HG03460 (cell line): ENCODE measurements around the gene MAPK13.

Experiments
- ATAC-seq: cut with Tn5 transposase; IDR thresholded peaks from one replicate; pipeline ENCODE4 v1.9.1; 2021; ENCODE audit not compliant: unreplicated experiment

Gene MAPK13

DNA sequence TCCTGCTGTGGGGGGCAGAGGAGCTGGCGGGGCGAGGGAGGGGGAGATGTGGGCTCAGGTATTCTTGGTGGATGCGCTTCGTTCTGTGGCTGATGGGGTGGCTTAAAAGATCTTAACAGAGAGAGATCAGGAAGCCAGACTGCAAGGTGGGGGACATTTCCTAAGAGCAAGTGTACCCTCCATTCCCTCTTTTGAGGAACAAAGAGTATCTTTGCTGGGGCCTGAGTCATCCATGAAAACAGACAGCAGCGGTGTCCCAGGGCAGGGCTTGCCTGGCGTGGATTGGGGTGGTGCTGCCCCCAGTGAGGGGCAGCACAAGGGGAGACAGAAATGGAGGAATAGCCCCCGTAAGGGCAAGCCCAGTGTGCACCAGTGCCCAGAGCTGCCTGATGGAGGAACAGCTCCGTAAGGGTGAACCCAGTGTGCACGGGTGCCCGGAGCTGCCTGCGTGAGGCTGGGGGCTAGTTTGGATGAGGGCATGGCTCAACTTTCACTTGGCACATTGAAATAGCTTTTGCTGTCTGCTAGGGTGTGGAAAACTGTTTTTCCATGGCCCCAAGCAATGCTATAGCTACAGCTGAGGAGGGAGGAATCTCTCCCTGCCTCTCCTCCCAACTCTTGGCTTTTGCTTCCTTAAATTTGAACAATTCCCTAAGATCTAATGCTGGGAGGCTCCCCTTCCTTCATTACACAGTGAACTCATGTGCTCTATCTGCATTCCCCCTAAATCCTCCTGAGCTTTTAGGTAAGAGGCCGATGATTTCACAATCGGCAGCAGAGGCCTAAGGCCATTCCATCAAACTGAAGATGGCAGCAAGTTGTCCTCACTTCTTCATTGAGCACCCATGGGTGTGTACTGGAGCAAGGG lies 12.9 kb downstream of the MAPK13 start:
- ATAC-seq, result no peak

DNA sequence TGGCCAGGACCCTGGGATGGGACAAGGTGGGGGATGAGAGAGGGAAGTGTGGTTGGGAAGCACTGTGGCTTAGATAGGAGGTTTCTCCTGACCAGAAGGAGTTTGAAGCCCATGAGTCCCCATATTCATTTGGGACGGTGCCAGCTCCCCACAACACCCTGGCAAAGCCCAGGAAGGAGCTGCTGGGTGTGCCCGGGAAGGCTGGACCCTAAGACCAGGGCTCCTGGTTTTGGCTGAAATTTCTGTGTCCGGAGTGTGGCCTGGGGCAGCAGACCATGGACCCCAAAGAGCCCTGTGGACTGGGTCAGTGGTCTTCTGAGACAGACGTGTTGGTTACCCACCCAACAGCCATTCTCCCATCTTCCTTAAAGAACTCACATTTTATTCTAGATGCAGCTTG lies 15.2 kb downstream of the MAPK13 start:
- ATAC-seq, result no peak

DNA sequence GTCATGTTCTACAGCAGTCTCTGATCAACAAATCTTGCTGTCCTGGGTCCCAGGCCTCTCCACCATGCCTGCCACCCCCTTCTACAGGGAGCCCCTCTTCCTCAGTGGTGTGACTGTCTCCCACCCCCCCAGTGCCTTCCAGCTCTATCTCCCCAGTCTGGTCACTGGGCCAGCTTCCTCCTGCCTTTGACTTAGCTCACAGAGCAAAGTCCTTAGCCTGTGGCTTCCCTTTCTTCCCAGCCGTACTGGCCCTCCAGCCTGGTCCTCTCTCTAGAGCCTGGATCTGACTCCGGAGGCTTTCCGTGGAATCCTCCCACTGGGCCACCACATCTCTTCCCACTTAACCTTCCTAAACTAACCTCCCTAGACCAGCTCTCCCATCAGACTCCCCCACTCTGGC lies 17.0 kb downstream of the MAPK13 start:
- no peak for ATAC-seq

DNA sequence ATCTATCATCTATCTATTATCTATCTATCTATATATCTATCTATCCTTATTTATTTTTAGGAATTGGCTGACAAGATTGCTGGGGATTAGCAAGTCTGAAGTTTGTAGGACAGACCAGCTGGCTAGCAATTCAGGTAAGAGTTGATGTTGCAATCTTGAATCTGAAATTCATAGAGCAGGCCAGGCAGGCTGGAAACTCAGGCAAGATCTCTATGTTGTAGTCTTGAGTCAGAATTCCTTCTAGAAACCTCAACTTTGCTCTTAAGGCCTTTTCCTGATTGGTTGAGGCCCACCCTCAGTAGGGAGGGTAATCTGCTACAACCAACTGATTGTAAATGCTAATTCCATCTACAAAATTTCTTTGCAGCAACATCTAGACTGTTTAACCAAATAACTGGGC lies 19.2 kb downstream of the MAPK13 start:
- ATAC-seq, result no peak

DNA sequence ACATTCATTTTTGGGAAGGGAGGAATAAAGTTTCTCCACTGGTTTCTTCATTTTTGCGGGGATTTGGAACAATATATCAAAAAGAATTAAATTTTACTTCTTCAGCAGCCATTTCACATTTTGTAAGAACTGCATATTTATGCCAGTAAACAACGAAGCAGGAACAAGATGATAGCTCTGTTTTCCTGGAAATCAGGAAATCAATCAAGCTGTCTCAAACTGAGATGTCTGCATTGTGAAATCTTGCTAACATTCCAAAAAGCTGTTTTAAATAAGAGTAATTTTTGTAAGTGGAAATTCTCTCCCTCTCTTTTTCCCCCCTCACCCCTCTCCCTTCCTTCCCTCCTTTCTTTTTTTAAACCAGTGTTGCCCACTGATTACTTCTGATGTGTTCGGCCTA lies 20.0 kb downstream of the MAPK13 start:
- no peak for ATAC-seq

DNA sequence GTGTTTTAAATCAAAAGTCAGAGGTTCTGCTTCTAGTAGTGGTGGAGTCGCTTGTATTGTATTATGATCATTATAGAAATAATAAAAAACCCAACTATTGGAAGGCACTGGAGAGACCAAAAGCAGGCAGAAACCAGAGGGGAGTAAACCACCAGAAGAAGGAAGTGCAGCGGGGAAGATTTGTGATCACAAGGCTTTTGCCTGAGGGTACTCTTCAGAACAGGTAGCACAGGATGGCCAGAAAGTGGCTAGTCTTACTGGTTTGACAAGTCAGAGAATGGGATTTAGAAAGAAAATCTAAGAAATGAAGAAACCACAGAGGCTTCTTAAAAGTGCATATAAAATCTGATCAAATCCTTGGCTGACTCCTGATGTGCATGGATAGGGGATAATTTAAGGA lies 24.0 kb downstream of the MAPK13 start:
- no peak for ATAC-seq

DNA sequence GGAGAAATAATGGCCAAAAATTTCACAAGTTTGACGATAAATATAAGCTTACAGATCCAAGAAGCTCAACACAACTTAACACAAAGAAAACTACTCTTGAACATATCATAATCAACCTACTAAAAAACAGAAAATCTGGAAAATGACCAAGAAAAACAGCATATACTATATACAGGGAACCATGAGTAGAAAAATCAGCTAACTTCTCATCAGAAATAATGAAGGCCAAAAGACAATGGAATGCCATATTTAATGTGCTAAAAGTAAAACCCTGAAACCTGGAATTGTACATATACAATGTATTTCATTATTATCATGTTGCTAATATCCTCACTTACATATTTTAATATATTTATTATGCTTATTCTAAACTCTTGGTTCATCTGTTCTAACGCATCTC lies 25.3 kb downstream of the MAPK13 start:
- no peak for ATAC-seq

DNA sequence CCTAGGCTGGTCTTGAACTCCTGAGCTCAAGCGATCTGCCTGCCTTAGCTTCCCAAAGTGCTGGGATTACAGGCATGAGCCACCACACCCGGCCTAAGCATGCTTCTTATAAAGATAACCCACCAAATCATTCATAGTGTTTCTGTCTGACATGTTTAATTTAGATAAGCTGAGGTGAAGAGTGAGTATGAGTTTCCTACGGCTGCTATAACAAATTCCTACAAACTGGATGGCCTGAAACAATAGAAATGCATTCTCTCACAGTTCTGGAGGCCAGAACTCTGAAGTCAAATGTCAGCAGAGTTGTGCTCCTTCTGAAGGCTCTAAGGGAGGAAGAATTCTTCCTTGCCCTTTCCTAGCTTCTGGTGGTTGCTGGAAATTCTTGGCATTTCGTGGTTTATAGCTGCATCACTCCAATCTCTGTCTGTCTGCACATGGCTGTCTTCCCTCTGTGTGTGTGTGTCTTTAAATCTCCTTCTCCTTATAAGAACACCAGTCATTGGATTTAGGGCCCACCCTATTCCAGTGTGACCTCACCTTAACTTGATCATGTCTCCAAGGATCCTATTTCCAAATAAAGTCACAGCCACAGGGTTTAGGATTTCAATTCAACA lies 29.9 kb downstream of the MAPK13 start:
- ATAC-seq, result no peak

DNA sequence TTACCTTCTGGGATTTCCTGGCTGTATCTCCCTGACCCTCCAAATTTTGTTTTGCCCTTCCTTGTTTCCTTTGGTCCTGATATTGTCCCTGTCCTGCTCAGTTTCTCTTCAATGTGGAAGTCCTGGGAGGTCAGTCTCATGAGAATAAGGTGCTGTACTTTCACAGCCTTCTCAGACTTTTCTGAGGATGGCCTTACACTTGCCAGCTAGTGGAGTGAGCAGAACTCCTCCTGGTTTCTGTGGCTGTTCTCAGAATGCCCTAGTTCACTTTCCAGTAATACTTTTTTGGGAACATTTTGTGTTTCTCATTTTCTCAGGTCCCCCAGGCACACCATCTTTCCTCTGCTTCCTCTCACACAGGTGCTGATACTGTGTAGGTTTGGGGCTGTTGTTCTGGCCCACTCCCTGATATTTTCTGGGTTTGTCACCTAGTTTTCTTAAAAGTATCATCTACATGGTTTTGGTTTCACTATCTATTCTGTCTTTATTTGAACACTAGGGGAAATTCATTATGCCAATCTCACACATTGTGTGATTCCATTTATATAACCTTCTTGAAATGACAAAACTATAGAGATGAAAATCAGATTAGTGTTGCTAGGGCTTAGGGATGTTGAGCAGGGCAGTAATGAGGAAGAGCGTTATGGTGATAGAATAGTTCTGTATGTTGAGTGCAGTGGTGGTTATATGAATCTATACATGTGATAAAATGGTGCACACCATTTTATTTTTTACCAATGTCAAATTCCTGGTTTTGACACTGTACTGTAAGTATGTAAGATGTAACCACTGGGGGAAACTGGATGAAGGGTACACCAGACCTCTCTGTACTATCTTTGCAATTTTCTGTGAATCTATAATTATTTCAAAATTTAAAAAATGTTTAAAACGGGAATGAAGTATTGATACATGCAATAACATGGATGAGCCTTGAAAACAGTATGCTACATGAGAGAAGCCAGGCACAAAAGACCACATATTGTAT lies 39.0 kb downstream of the MAPK13 start:
- no peak for ATAC-seq

DNA sequence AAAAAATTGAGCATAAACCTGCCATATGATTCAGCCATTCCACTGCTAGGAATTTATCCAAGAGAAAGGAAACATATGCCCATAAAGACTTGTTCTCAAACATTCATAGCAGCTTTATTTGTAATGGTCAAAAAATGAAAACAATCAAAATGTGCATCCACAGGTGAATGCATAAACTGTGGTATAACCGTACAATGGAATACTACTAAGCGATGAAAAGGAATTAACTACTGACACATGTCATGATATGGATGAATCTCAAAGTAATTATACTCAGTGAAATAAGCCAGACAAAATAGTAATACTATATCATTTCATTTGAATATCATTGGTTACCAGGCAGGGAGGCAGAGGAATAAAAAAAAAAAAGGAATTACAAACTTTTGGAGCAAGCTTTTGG lies 40.4 kb downstream of the MAPK13 start:
- ATAC-seq, result no peak

DNA sequence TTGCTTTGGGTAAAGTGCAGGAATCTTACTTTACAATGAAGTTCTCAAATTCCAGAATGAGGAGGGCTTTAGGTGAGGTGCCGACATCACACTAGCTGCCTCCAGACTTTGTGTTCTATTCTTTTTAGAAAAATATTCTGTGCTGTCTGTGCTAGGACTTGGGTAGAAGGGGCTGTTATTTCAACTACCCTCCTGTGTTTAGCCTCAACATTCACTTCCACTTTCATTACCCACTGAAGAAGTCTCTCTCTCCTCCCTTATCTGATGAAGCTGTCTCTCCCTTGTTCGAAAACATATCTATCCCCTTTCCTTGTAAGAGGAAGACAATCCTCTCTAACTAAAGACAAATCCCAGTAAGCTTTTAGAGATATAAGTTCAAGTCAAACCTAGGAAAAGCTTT lies 41.3 kb downstream of the MAPK13 start:
- ATAC-seq, result no peak

- no peak for ATAC-seq
Observed at GRCh38 chr6:36177166-36177565, 46.9 kb downstream of the MAPK13 start.

DNA sequence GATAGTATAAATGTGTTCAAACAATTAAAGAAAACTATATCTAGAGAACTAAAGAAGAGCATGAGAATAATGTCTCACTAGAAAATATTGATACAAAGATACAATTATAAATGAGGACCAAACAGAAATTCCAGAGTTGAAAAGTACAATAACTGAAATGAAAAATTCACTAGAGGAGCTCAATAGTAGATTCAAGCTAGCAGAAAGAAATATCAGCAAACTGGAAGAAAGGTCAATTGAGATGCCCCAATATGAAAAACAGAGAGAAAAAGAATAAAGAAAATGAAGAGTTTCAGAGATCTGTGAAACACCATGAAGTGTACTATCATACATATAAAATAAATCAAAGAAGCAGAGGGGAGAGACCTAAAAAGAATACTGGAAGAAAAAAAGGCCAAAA lies 48.2 kb downstream of the MAPK13 start:
- ATAC-seq, result no peak

DNA sequence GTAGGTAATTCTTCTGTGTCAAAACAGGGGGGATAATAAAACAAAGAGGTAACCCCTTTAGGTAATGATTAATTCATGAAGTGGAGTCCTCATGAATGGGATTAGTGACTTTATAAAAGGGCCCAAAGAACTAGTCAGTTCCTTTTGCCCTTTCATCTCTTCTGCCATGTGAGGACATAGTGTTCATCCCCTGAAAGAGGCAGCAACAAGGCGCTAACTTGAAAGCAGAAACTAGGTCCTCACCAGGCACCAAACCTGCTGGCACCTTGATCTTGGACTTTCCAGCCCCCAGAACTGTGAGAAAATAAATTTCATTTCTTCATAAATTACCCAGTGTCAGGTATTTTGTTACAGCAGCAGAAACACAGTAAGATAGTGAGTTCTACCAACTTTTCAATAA lies 49.8 kb downstream of the MAPK13 start:
- no peak for ATAC-seq

DNA sequence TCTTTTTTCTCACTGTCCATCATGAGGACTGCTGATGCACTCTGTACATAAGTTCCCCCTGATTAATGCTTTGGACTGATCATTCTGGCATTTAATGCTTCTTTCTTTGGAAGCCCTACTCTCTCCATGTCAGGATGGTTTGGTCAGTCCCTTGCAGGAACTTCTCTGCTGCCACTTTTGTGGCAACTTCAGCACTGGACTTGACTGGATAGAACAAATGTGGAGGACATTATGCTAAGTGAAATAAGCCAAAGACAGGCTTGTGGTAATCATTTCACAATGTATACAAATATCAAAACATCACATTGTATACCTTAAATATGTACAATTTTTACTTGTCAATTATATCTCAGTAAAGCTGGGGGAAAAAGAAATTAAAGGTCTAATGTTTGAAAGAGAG lies 54.0 kb downstream of the MAPK13 start:
- ATAC-seq, result no peak

- no peak for ATAC-seq
Observed at GRCh38 chr6:36186199-36186598, 55.9 kb downstream of the MAPK13 start.

DNA sequence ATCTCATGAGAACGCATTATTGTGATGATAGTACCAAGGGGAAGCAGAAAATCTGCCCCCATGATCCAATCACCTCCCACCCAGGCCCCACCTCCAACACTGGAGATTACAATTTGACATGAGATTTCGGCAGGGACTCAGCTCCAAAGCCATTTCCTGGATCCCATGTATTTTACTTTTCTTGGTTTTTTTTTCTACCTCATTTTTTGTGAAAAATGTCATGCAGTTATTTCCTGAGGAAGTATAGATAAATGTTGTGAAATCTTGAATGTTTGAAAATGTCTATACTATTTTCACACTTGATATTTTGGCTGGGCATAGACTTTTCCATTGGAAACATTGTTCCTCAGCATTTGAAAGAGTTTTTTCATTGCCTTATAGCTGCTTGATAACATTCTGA lies 57.1 kb downstream of the MAPK13 start:
- ATAC-seq, result no peak
